GM18861 (cell line): ENCODE results near the gene LRIG1.

Source experiments
- ATAC-seq: cut with Tn5 transposase; IDR thresholded peaks from one replicate; pipeline ENCODE4 v1.9.1; 2021; ENCODE audit not compliant: unreplicated experiment

LRIG1 gene

DNA sequence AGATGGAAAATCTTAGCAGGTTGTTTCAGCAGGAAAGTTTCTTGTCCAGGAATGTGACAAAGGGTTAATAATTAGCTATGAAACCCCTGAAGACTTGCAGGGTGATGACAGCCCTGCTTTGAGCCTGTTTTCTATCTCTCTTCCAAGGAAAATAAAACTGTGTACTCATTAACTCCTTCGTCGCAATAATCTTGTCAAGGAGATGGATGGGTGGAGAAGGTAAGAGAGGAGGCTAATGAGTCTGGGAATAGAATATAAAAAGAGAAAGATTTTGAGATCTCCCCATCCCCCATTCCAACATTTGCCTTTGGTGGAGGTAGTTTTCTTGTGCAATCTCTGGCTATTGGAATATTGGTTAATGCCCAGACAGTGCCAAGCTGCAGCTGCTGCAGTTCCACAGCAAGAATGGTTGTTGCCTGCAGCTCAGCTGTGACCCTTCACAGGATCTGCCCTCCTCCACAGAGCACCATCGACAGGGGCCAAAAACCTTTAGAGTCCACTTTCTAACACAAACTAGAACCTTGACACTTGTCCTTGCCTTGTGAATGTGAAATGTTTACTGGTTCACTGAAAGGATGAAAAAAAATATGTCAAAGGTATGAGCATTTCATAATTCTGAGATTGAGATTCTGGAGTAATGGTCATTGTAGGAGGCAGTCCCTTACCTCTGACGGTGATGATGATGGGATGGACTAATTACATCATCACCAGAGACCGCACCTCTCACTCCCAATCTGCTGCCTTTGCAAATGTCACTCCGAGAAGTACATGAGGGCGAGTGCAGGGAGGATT, 4.2 kb upstream of the LRIG1 start:
- ATAC-seq: no peak

GRCh38 chr3:66502981-66503380, 2.2 kb upstream of the LRIG1 start:
- ATAC-seq: no peak

DNA sequence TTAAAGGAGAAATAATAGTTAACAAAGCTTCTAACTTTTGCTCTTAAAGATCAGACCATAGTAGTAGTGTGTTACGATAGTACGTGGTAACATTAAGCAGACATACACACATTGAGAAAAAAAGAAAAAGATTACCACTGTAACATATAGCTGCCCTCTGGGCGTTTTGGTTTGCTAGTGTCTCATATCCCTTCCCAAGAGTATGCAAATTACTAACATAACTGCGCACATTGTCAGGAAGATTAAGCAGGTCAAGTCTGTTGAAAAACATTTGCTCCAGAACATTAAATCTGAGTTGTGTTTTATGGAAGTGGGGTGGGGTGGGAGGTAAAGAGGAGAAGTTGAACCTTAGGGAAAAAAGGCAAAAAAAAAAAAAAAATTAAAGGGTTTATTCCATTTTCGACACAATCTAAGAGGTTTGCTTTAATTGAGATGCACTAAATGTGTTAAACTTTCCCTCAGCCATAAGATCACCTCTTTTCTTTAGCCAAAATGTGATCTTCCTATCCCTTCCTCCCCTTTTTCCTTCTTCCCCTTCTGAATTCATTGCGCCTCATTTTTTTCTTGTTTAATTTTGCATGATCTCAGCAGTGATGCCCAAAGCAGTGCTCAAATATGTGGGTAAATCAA, 1.5 kb upstream of the LRIG1 start:
- ATAC-seq: no peak

DNA sequence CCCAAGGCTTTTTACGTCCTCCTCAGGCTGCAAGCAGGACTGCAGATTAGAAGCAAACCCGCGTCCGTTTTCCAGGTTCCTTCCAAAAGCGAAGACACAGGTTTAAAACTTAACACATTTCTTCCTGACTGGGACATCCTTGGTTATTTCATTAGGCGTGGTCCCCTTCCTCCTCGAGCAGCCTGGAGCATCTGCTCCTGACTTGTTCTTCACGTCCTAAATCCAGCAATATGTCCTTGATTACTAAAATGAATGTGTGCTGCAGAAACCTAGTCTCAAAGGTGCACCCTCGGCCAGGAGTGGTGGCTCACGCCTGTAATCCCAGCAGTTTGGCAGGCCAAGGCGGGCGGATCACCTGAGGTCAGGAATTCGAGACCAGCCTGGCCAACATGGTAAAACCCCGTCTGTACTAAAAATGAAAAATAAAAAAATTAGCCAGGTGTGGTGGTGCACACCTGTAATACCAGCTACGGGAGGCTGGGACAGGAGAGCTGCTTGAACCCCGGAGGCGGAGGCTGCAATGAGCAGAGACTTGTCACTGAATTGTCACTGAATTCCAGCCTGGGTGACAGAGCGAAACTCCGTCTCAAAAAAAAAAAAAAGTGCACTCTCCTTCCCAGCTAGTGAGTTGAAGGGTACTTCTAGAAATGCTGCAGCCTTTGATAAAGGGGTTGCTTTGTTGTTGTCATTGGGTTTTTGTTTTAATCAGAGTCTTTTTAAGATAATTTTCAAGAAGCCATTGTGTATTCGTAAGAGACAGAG, 842 bp upstream of the LRIG1 start:
- ATAC-seq: no peak

DNA sequence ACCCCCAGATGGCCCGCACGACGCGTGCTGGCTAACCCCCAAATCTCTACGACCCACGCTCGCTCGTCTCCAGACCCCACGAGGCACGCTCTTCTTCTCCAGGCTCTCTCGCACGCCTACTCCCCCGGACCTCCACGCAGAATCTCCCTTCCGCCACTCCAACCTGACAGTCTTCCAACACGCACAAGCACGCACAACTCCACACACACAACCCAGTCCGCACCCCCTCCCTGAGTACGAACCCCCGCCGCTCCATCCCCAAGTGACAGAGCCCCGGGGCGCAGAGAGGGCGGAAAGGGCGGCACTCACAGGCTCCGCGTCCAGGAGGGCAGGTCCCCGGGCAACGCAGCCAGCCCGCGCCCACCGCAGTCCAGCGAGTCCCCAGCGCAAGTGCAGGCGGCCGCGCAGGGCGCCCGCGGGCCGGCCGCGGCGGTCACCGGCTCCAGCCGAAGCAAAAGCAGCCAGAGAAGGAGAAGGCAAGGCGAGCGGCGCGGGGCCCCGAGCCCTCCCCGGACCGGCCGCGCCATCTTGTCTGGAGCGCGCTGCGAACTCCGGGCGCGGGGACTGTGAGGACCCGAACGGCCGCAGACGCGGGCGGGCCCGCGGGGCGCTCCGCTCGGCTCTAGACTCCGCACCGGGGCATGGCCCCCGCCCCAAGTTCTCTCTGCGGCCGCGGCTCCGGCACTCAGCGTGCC, 794 bp downstream of the LRIG1 start:
- ATAC-seq: peak; percentile 10

GRCh38 chr3:66498687-66499621, 1.9 kb downstream of the LRIG1 start:
- no peak for ATAC-seq

DNA sequence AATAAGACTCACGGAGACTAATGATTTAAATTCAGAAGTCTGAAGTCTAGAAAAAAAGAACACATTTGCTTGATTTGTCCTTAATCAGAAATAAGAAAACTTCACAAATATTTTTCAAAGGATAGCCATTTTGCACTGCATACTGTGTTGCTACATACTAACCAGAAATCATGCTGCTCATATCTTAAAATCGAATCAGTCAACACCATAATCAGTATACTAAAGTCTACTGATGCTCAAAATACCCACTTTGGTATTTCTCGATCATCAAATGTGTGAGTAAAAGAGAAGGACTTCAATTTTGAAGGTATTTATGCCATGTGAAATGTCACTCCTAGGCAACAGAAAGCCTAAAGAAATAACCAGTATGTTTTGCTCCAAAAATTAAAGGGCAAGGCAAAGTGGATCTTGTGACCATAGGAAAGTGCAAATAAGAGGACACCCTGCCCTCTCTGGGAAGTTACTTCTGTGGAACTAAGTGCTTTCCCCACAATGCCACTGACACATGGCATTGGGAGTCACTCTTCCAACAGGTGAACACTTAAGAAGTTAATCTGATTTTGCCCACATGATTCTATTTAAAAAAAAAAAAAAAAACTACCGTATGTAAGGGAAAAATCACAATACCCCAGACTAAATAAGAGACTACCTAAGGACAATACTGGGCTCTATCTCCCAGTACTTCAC, 2.7 kb downstream of the LRIG1 start:
- no peak for ATAC-seq

GRCh38 chr3:66497288-66497984, 3.4 kb downstream of the LRIG1 start:
- ATAC-seq: no peak

DNA sequence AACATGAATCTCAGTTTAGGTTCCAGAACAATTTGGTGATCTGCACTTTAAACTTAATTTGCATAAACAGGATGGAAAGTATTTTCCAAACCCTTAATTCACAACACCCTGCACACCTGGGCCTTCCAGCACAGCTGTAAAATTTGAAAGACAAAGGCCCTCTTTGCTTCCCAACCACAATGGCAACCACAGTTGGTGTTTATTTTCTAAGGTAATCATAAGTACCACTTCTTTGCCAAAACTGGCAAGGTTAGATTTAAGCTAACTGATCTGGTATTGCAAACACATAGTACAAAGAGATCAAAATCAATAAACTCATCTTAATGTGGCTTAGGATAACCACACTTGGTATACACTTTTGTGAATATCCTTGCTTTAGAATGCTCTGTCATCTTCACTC, 4.1 kb downstream of the LRIG1 start:
- no peak for ATAC-seq

DNA sequence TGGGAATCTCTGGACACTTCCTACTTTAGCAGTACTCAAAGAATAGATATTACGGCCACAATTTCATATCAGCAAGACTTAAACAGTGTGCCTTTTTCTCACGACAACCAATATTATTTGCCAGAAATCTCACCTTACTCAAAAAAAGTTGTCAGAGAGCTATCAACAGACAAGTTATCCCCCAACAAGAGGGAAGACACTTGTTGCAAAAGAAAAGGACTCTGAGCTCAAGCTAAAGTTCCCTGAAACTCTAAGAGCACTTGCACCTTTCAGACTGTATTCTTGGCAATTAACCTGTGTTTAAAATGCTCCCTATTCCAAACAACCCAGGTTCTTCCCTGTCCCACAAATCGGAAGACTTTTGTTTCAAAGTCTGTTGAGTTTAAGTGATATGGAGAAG, 4.5 kb downstream of the LRIG1 start:
- ATAC-seq: no peak

- no peak for ATAC-seq
These were observed 5.2 kb downstream of the LRIG1 start for GRCh38 chr3:66495668-66496045.

GRCh38 chr3:66494959-66495667, 5.7 kb downstream of the LRIG1 start:
- ATAC-seq: no peak

GRCh38 chr3:66493458-66494099, 7.2 kb downstream of the LRIG1 start:
- ATAC-seq: no peak

GRCh38 chr3:66492672-66493071, 8.2 kb downstream of the LRIG1 start:
- ATAC-seq: no peak

GRCh38 chr3:66492071-66492470, 8.8 kb downstream of the LRIG1 start:
- ATAC-seq: no peak

DNA sequence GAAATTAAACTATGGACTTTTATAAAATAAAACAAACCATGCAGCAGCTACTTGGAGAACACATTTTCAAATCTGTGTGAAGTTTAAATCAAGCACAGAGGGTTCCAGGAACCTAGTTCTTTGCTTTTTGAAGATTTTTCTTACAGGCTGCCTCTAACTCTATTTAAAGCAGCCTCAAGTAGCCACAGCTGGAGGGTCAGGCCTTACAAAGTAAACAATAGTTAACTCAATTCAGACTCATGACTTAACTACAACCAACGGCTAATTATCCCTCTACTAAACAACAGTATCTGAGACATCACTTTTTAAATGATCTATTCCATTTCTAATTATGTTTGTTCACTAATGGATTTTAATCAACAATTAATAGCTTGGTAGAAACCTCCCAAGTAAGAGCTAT, 9.8 kb downstream of the LRIG1 start:
- no peak for ATAC-seq

GRCh38 chr3:66490214-66490613, 10.6 kb downstream of the LRIG1 start:
- ATAC-seq: peak; percentile 59

DNA sequence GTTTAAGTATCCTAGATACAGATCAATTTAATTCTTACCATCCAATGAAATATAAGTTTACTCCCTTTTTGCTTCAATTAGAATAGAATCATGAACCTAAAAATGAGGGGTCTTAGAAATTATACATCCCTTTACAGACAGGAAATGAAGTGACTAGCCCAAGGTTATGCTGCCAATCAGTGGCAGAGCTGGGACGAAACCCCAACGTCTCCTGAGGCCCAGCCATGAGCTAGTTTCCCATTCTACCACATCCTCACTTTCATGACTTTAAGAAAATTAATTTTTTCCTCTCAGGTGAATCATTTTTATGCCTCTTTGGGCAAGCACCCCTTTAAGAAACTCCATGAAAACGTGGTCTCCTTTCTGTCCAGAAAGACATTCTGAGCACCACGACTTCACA, 11.2 kb downstream of the LRIG1 start:
- no peak for ATAC-seq
